NCI-H2171 treated with DMSO at 0.1 percent for 48 hours (cell line): ENCODE data around the gene ZBTB4.

Experiments
- DNase-seq: peaks from one replicate; lab custom pipeline; 2025; lab: John Stamatoyannopoulos, UW

ZBTB4 gene

GRCh38 chr17:7441266-7441665 is 38.2 kb downstream of the ZBTB4 start:
- no peak for DNase-seq

- DNase-seq = no peak
Observed at GRCh38 chr17:7440834-7441195, 38.6 kb downstream of the ZBTB4 start.

- DNase-seq = peak; percentile 61
Observed at GRCh38 chr17:7440113-7440833, 39.2 kb downstream of the ZBTB4 start.

GRCh38 chr17:7439462-7440112 is 39.8 kb downstream of the ZBTB4 start, which contains the start of gene FGF11:
TSS of gene FGF11 (plus strand) at chr17:7439512. CDS start at chr17:7439621, 109 bp downstream.
- DNase-seq = no peak

- no peak for DNase-seq
Observed at GRCh38 chr17:7438656-7439460, 40.6 kb downstream of the ZBTB4 start.

GRCh38 chr17:7437950-7438614 is 41.3 kb downstream of the ZBTB4 start:
- no peak for DNase-seq

- DNase-seq = no peak
Observed at GRCh38 chr17:7437369-7437863, 42.0 kb downstream of the ZBTB4 start.

GRCh38 chr17:7436556-7437368 is 42.7 kb downstream of the ZBTB4 start:
- peak; percentile 77 for DNase-seq

- DNase-seq = peak; percentile 37
Observed at GRCh38 chr17:7435676-7436555, 43.5 kb downstream of the ZBTB4 start.

GRCh38 chr17:7432296-7432695 is 47.1 kb downstream of the ZBTB4 start:
- DNase-seq = no peak

- no peak for DNase-seq
Observed at GRCh38 chr17:7431231-7431630, 48.2 kb downstream of the ZBTB4 start.

- no peak for DNase-seq
Observed at GRCh38 chr17:7429722-7430121, 49.7 kb downstream of the ZBTB4 start.

GRCh38 chr17:7428557-7428956 is 50.9 kb downstream of the ZBTB4 start, which contains the start of gene SPEM3:
TSS of gene SPEM3 (plus strand) at chr17:7428857. CDS start at chr17:7428903, 46 bp downstream.
- DNase-seq = no peak

- DNase-seq = no peak
Observed at GRCh38 chr17:7427549-7427948, 51.9 kb downstream of the ZBTB4 start.

GRCh38 chr17:7426896-7427489 is 52.4 kb downstream of the ZBTB4 start:
- DNase-seq = no peak

GRCh38 chr17:7426203-7426863 is 53.1 kb downstream of the ZBTB4 start:
- DNase-seq = no peak

- no peak for DNase-seq
Observed at GRCh38 chr17:7425756-7426155, 53.7 kb downstream of the ZBTB4 start.

GRCh38 chr17:7425316-7425715 is 54.1 kb downstream of the ZBTB4 start, which contains the start of gene SPEM2:
TSS of gene SPEM2 (plus strand) at chr17:7425616. CDS start at chr17:7425689, 73 bp downstream.
- DNase-seq = no peak

GRCh38 chr17:7423679-7424078 is 55.8 kb downstream of the ZBTB4 start:
- no peak for DNase-seq
